ENCODE measurements around the gene LAMA3. TPM values are rescaled to one million over a fixed set of nuclear protein-coding genes. Genes with fewer than 3 reads are reported as not detected.

LAMA3 gene
- total RNA-seq, 1 experiment from 2014 or later, result 5.6 TPM

- Histone ChIP-seq H4K20me1 (ENCODE audit: insufficient read depth) (no peaks in the 10 kb centered on the region), H3K27ac (ENCODE audit: low read depth, low read length) (no peak overlapping the region), H3K4me1 (ENCODE audit: control insufficient read depth in 1 of 2, insufficient read depth in 2 of 2, low read length in 2 of 2) (peaks cover 0 to 9% of the 10 kb centered on the region in 2 experiments; a peak in 1 of 4 replicates), H3K79me2 (ENCODE audit: insufficient read depth, low read length) (no peaks in the 10 kb centered on the region), H3K27me3 (ENCODE audit: insufficient read depth, low read length) (no peaks in the 10 kb centered on the region), H3K9me2 (ENCODE audit: insufficient read depth) (no peaks in the 10 kb centered on the region), H2AFZ (ENCODE audit: low read depth, low read length, poor library complexity, severe bottlenecking) (no peak overlapping the region), H3K36me3 (ENCODE audit: control insufficient read depth in 1 of 2, insufficient read depth in 2 of 2, low read length in 2 of 2) (no peaks in the 10 kb centered on the region), H3K9ac (ENCODE audit: low read length) (no peak overlapping the region), H3K4me3 (replicated peaks in 1 of 2; ENCODE audit: low read depth in 1 of 2, low read length in 2 of 2) (no peak overlapping the region), H3K4me2 (ENCODE audit: low read length) (no peak overlapping the region), H3K9me3 (ENCODE audit: control insufficient read depth in 1 of 2, insufficient read depth in 1 of 2, low read depth in 1 of 2, low read length in 2 of 2) (no peaks in the 10 kb centered on the region)
- ATAC-seq, result no peak
- ChIA-PET CTCF (no interaction called here), POLR2A (no interaction called here), RAD21 (ENCODE audit: low non-redundant PET in 1 of 2, low total read pairs in 2 of 2, uncharacterized antibody in 2 of 2, unreplicated experiment in 2 of 2) (no interaction called here)
- TF ChIP-seq EZH2 (IDR thresholded peaks at IDR 0.05) (no peak), JUND (IDR thresholded peaks at IDR 0.05) (no peak), EGR1 (IDR thresholded peaks at IDR 0.05; ENCODE audit: low read depth) (no peak), RAD21 (IDR thresholded peaks at IDR 0.05; ENCODE audit: low read depth) (no peak)
- intact Hi-C loops (cut with micrococcal nuclease), result no loop called here
- DNase-seq (ENCODE audit: low read depth, low spot score), result no peak
- no TSS peak for BruUV-seq (replicated peaks)
Measured at GRCh38 chr18:23673725-23674124, 15.5 kb upstream of the LAMA3 start.

DNA sequence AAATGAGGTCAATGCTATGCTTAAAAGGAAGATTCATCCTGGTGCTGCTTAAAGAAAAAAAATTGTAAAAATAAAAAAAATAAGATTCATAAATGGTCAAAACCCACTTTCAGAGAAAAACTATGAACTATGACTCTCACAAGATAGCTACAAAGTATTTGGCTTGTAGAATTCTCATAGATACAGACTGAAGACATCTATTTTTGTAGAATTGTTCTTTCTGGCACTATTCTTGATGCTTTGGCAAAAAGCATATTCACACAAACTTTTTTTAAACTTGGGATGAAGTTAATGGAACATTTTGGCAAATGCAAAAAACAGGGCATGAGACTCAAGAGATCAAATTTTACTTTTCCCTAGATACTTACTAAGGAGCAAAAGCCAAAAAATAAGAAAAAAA, 14.0 kb upstream of the LAMA3 start:
- Histone ChIP-seq H2AFZ (ENCODE audit: low read depth, low read length, poor library complexity, severe bottlenecking) (no peak overlapping the region), H3K9ac (ENCODE audit: low read length) (no peak overlapping the region), H3K4me3 (replicated peaks in 1 of 2; ENCODE audit: low read depth in 1 of 2, low read length in 2 of 2) (no peak overlapping the region), H3K79me2 (ENCODE audit: insufficient read depth, low read length) (no peaks in the 10 kb centered on the region), H3K9me2 (ENCODE audit: insufficient read depth) (no peaks in the 10 kb centered on the region), H4K20me1 (ENCODE audit: insufficient read depth) (no peaks in the 10 kb centered on the region), H3K4me1 (ENCODE audit: control insufficient read depth in 1 of 2, insufficient read depth in 2 of 2, low read length in 2 of 2) (peaks cover 0 to 9% of the 10 kb centered on the region in 2 experiments; a peak in 1 of 4 replicates), H3K4me2 (ENCODE audit: low read length) (no peak overlapping the region), H3K27me3 (ENCODE audit: insufficient read depth, low read length) (no peaks in the 10 kb centered on the region), H3K36me3 (ENCODE audit: control insufficient read depth in 1 of 2, insufficient read depth in 2 of 2, low read length in 2 of 2) (no peaks in the 10 kb centered on the region), H3K9me3 (ENCODE audit: control insufficient read depth in 1 of 2, insufficient read depth in 1 of 2, low read depth in 1 of 2, low read length in 2 of 2) (no peaks in the 10 kb centered on the region), H3K27ac (ENCODE audit: low read depth, low read length) (no peak overlapping the region)
- ChIA-PET POLR2A (no interaction called here), RAD21 (ENCODE audit: low non-redundant PET in 1 of 2, low total read pairs in 2 of 2, uncharacterized antibody in 2 of 2, unreplicated experiment in 2 of 2) (no interaction called here), CTCF (interaction anchor here (0.9 kb wide), 1 partner anchor 28 kb away, joined by 5 read pairs; no protein-coding TSS in a partner anchor)
- no TSS peak for BruUV-seq (replicated peaks)
- no peak for DNase-seq (ENCODE audit: low read depth, low spot score)
- intact Hi-C loops (cut with micrococcal nuclease), result no loop called here
- ATAC-seq, result no peak
- no peak for TF ChIP-seq TCF7L2 (IDR thresholded peaks at IDR 0.05; ENCODE audit: borderline replicate concordance, extremely low read depth, insufficient read depth, insufficient read length)
- no peak for TF ChIP-seq RAD21 (IDR thresholded peaks at IDR 0.05; ENCODE audit: low read depth)
- no peak for TF ChIP-seq CBX3 (IDR thresholded peaks at IDR 0.05; ENCODE audit: low read depth)
- TF ChIP-seq ZFX (IDR thresholded peaks at IDR 0.05), result no peak
- no peak for TF ChIP-seq EZH2phosphoT487 (IDR thresholded peaks at IDR 0.05; ENCODE audit: borderline replicate concordance)
- no peak for TF ChIP-seq EGR1 (IDR thresholded peaks at IDR 0.05; ENCODE audit: low read depth)
- TF ChIP-seq, protein P1, sequence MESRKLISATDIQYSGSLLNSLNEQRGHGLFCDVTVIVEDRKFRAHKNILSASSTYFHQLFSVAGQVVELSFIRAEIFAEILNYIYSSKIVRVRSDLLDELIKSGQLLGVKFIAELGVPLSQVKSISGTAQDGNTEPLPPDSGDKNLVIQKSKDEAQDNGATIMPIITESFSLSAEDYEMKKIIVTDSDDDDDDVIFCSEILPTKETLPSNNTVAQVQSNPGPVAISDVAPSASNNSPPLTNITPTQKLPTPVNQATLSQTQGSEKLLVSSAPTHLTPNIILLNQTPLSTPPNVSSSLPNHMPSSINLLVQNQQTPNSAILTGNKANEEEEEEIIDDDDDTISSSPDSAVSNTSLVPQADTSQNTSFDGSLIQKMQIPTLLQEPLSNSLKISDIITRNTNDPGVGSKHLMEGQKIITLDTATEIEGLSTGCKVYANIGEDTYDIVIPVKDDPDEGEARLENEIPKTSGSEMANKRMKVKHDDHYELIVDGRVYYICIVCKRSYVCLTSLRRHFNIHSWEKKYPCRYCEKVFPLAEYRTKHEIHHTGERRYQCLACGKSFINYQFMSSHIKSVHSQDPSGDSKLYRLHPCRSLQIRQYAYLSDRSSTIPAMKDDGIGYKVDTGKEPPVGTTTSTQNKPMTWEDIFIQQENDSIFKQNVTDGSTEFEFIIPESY (IDR thresholded peaks at IDR 0.05; ENCODE audit: extremely low read depth, insufficient replicate concordance, low read length), result no peak
- no peak for TF ChIP-seq CTCF (IDR thresholded peaks at IDR 0.05 in 2 of 3, conservative IDR thresholded peaks at IDR 0.05 in 1 of 3; ENCODE audit: borderline replicate concordance in 1 of 3, insufficient read depth in 1 of 3, low read depth in 2 of 3, low read length in 2 of 3)
- no peak for TF ChIP-seq ELF1 (IDR thresholded peaks at IDR 0.05; ENCODE audit: borderline replicate concordance, low read depth)
- no peak for TF ChIP-seq MAX (IDR thresholded peaks at IDR 0.05)
- TF ChIP-seq REST (IDR thresholded peaks at IDR 0.05; ENCODE audit: low read depth), result no peak

Data from HCT116 (cell line).